Islet precursor cell (in vitro differentiated cells): ENCODE results near the gene CCDC47.

Experiments
- DNase-seq: peaks from one replicate; pipeline ENCODE4 v3.0.0-alpha.2; 2018

CCDC47 gene

GRCh38 chr17:63783522-63783921 lies 10.1 kb upstream of the CCDC47 start:
- no peak for DNase-seq

GRCh38 chr17:63780928-63781327 lies 7.5 kb upstream of the CCDC47 start:
- no peak for DNase-seq

DNA sequence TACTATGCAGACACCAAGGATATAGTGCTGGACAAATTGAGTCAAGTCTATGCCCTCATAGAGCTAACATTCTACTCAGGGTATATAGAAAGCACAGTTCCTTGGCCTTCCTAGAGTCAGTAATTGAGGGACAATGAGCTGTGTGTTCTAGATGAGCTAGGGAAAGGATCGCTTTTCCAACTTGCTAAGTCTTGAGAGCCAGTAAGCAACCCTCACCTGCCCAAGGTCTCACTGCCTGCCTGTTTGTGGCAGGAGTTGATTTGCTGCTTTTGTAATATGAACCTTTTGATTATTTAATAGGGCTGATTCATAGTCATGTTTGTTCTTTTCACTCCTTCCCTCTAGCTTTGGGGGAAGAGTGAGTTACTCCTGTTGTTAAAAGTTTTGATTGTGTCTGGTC lies 7.1 kb upstream of the CCDC47 start:
- DNase-seq, result no peak

GRCh38 chr17:63775420-63775819 lies 2.0 kb upstream of the CCDC47 start:
- no peak for DNase-seq

DNA sequence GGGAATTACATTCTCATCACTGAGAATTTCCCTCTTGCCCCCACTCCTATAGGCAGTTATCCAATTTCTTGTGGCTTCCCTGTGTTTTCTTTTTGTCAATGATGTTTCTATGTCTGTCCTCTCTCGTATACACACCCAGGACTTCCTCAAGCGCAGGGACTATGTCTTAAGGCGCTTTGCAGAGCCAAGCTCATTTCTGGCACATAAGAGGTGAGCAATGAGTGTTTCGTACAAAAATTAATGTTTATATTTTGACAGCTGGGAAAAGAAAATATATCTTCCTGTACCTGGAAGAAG lies 1.5 kb upstream of the CCDC47 start:
- no peak for DNase-seq

DNA sequence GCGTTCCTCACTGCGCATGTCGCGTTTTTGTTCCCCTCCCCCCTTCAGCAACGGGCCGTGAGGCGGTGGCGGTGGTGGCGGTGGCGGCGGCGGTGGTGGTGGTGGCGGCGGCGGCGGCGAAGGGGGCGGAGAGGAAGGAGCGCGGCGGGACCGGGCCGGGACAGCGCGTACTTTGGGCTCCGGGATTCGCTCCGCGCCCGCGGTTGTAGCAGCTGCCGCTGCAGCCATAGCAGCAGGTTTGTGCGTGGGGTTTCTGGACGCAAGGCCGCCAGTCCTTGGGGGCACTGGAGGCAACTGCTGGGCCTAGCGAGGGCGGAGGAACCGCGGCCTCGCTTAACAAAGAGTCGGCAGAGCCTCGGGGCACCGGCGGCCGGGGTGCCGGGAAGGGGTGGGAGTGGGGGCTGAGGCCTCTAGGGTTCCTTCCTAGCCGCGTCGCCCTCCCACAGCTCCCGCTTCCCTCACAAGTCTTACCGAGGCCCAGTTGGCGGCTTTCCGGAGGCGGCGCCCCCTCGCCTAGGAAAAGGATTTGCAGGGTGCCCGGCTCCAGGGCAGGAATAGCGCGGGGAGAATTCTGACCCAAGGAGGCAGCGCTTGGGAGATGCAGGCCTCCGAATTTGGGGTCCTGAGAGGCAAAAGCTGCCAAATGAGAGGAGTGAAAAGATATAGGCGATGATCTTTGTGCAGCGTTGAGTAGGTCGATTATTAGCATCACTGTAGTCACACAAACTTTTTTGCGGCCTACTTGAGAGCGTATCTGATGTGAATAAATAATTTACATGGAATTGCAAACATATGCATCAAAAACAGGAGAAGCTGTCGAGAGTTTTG lies 958 bp upstream of the CCDC47 start, which contains the start of gene DDX42:
Gene DDX42, plus strand, starts transcription at position 30 of the 828 bp plus-strand sequence. CDS start 12,880 bp downstream, outside the sequence.
- DNase-seq, result peak; percentile 77

DNA sequence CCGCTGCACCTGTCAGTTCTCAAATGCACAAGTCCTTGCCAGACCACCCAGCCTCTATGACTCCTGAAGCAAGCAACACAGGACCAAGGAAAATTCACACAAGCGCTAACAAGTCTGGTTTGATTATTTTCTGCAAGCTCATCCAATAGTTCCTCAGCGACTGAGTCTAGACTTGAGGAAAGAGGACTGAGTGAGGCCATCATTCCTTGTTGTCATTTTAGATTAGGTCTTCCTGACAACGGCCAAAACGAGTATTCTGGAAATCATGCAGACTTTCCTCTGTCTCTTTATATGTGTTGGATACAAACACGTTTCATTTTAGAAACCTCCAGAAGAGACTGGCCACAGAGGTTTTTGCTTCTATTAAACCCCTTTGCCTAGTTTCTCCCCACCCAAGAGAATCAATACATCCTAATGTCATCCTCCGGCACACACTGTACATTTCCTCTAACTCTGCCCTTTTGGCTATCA lies 561 bp downstream of the CCDC47 start:
- no peak for DNase-seq

DNA sequence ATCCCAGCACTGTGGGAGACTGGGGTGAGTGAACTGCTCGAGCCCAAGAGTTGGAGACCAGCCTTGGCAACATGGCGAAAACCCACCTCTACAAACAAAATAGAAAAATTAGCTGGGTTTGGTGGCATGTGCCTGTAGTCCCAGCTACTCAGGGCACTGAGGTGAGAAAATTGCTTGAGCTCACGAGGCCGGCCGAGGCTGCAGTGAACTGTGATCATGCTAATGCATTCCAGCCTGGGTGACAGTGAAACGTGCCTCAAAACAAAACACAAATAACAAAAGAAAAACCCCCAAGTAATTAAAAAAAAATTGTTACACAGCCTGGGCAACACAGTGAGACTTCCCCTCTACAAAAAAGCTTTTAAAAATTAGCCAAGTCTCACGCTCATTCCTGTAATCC lies 5.0 kb downstream of the CCDC47 start:
- DNase-seq, result no peak

- no peak for DNase-seq
Measured at GRCh38 chr17:63766754-63767153, 6.6 kb downstream of the CCDC47 start.

- DNase-seq, result no peak
Measured at GRCh38 chr17:63764716-63765115, 8.7 kb downstream of the CCDC47 start.

- no peak for DNase-seq
Measured at GRCh38 chr17:63762161-63763078, 11.0 kb downstream of the CCDC47 start.

DNA sequence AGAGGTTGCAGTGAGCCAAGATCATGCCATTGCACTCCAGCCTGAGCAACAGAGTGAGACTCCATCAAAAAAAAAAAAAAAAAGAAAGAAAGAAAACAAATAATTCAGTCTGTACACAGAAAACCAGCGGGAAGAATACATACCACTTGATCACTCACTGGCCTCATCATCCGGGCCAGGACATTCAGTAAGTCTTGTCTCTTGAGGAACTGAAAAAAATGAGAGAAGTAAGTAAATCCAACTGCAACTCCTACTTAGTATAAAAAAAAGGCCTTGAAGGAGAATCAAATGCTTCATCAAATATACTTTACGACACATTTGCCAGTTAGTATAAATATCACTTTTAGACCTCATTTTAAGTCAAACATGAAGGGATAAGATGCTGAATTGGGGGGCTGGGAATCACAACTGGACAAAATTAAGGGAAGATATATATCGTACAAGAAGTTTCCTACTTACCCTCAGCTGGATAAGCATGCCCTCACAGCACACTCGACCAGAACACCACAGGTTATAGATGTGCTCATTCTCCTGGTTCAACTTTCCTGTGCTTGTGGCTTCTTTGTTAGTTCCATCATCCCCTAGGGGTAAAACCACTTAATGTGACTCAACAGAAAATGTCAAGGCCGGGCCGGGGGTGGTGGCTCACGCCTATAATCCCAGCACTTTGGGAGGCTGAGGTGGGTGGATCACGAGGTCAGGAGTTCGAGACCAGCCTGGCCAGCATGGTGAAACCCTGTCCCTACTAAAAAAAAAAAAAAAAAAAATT lies 12.4 kb downstream of the CCDC47 start:
- DNase-seq, result peak; percentile 70

- no peak for DNase-seq
Measured at GRCh38 chr17:63758428-63758827, 15.0 kb downstream of the CCDC47 start.

GRCh38 chr17:63754046-63754445 lies 19.4 kb downstream of the CCDC47 start:
- no peak for DNase-seq

DNA sequence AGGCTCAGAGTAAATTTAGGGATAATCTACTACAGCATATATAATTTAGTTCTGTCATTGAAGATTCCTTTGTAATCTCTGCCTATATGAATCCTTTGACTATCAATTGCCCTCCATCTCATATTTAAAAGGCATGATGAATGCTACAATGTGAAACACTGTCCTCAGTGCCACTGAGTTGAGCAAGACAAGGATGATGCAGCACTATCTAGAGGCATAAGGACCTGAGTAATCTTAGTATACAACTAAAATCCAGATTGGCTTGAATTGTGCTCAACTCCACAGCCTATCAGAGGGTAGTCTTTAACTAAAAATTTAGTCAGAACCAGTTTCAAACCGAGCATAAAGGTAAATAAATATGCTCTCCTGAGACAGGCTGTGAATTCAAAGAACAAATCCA lies 20.2 kb downstream of the CCDC47 start:
- DNase-seq, result no peak

- no peak for DNase-seq
Measured at GRCh38 chr17:63752707-63753106, 20.7 kb downstream of the CCDC47 start.

GRCh38 chr17:63751806-63752205 lies 21.6 kb downstream of the CCDC47 start:
- no peak for DNase-seq

- peak; percentile 100 for DNase-seq
Measured at GRCh38 chr17:63741408-63742173, 31.8 kb downstream of the CCDC47 start, which contains the start of gene STRADA. STRADA (minus strand) TSS chr17:63741799; CDS start chr17:63728369, 13,430 bp downstream.

GRCh38 chr17:63741143-63741407 lies 32.3 kb downstream of the CCDC47 start:
- DNase-seq, result no peak

DNA sequence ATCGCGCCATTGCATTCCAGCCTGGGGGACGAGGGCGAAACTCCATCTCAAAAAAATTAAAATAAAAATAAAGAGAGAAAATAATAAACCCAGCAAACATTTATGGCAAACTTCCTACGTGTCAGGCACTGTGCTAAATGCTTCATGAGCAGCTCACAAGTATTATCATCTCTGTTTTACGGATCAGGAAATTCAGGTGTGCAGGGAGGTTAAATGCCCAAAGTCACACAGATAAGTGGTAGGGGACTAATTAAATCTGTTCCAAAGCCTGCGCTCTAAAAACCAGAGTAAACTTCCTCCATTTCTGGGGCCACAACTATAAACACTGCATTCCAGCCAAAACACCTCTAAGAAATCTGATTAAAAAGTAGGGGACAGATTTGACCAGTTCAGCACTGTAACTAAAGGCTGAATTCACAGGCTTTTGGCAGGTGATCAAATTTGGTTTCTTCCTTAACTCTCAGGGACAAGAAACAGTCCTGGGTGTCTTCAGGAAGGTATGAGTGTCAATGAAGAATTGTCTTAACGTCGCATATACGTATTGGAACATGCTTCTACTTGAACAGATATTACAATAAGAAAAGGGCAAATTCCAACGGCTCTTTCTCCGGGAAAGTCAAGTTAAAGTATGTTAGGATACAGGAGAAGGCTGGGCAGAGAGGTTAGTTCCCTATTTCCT lies 32.8 kb downstream of the CCDC47 start:
- DNase-seq, result no peak

- DNase-seq, result no peak
Measured at GRCh38 chr17:63735691-63736090, 37.7 kb downstream of the CCDC47 start.

- DNase-seq, result no peak
Measured at GRCh38 chr17:63722403-63722802, 51.0 kb downstream of the CCDC47 start.
